Stimulated activated naive CD8-positive, alpha-beta T cell treated with anti-CD3 and anti-CD28 coated beads, Interleukin-15, Interleukin-2, amounts not matched to agents 100 U/mL and 50 U/mL, for 24 hours (primary cell): ENCODE data around the gene PJA2.

Experiments
- ATAC-seq: fragments of 150-1000 bp; cut with Tn5 transposase; one replicate; pipeline ENCODE4 v1.10.0; 2021
- DNase-seq: peaks from one replicate; pipeline ENCODE4 v3.0.0; 2021

PJA2 gene

DNA sequence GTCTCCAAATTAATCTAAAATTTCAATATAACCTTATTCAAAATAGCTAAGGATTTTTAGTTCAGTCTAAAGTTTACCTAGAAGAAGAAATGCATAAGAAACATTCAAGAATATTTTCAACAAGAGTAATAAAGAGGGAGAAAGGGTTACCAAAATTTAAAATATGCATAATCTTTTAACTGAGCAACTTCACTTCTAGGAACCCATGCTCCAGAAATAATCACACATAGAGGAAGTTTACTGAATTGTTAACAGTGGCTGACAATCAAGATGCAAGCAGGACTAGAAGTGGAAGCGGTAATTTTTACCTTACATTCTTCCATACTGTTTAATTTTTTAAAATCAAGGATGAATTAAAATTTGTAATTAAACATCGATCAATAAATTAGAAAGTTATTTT is 1.9 kb downstream of the PJA2 start:
- DNase-seq (no peak), ATAC-seq (no peak)

DNA sequence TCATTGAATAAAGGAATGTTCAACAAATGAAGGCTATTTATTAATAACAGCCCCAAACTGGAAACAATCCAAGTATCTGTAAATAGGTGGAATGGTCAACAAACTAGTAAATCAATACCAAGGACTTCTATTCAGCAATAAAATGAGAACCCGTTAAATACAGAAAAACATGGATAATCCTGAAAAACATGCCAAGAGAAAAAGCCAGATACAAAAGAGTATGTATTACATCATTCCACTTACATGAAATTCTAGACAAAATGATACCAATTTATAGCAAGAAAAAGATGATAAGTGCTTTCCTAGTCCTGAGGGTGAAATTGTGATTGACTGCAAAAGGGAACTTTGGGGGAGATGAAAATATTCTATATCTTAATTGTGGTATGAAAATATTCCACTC is 3.1 kb downstream of the PJA2 start:
- ATAC-seq: no peak
- DNase-seq: no peak

DNA sequence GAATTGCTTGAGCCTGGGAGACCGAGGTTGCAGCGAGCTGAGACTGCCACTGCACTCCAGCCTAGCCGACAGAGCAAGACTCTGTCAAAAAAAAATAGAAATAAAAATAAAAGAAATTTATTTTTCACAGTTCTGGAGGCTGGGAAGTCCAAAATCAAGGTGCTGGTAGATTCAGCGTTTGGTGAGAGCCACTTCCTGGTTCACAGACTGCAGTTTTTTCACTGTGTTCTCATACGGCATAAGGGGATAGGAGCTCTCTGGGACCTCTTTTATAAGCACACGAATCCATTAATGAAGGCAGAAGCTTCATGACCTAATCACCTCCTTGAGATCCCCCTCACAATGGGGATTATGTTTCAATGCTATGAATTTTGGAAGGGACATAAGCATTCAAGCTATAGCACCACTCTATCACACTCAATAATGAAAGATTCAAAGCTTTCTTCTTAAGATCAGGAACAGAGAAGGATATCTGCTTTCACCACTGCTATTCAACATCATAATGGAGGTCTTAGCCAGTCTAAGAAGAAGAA is 5.3 kb downstream of the PJA2 start:
- no peak for DNase-seq
- no peak for ATAC-seq

DNA sequence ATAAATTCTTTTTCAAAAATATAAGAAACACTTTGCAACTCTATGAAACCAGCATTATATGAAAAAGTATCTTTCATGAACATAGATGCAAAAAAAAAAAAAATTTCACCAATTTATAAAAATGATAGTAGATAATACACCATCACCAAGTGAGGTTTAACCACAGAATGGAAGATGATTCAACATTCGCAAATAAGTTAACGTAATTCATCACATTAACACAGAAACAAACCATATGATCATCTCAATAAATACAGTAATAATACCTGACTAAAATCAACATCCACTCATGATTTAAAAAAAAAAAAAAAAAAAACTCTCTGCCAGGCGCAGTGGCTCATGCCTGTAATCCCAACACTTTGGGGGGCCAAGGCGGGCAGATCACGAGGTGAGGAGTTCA is 6.3 kb downstream of the PJA2 start:
- DNase-seq (no peak), ATAC-seq (no peak)

DNA sequence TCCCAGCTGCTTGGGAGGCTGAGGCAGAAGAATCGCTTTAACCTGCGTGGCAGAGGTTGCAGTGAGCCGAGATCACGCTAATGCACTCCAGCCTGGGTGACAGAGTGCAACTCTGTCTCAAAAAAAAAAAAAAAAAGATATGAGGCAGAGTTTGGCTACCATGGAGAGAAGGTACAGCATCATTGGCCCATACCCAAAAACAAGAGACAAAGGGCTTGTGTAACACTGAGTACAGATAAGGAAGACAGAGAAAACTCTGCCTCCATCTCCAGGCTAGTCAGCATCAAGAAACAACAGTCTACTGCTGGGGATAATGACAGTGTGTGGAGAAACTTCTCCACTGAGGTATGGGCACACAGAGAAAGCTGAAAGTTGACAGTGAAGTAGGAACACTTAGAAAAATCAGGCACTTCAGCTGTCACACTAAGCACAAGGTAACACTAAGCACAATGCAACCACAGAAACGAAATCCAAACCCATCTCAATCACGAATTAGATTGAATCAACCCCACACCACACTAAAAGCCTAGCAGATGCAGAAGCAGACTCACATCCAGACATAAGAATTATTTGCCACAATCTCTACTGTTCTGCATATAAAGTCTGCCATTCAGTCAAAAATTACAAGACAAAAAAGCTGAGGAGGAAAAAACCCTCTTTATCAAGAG is 10.5 kb downstream of the PJA2 start:
- DNase-seq: no peak
- ATAC-seq: no peak

DNA sequence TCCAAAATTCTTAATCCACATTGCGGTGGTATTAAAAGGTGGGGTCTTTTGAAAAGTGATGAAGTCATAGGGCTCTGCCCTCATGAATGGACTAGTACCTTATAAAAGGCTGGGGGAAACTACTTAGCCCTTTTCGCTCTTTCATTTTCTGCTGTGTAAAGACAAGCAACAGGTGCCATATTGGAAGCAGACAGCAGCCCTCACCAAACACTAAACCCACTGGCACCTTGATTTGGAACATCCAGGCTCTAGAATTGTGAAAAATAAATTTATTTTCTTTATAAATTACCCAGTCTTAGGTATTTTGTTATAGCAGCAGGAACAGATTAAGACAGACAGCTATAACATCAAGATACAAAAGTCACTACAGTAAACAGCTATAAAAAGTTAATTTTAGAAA is 12.8 kb downstream of the PJA2 start:
- DNase-seq (no peak), ATAC-seq (no peak)

DNA sequence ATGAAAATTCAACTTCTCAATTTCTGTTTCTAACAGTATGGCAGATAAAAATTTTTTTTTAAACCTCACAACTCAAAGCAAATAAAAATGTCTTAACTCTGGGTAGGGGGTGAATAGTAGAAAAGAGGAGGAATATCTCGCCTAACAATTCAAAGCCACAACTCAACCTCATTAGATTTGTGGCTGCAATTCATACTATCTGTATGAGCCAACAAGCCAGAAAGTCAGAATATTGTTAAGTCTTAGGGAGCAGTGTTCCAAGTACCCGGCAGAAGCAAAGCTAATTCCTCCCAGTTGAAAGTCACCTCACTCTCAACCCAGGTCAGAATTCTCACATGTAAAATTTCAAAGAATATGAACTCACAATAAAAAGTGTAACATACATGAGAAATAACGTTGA is 15.0 kb downstream of the PJA2 start:
- DNase-seq (no peak), ATAC-seq (no peak)

DNA sequence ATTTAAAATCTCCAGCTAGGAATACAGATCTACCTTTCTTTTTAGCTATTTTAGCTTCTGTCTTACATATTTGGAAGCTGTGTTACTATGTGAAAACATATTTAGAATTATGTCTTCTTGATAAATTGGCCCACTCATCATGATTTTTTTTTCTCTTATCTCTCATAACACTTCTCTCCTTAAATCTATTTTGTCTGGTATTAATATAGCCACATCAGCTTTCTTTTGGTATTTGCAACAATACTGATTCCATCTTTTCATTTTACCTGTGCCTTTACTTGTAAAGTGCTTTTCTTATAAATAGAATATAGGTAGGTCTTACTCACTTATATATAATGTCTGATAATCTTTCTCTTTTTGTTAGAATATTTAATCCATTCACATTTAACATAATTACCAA is 19.6 kb downstream of the PJA2 start:
- ATAC-seq (no peak), DNase-seq (no peak)

DNA sequence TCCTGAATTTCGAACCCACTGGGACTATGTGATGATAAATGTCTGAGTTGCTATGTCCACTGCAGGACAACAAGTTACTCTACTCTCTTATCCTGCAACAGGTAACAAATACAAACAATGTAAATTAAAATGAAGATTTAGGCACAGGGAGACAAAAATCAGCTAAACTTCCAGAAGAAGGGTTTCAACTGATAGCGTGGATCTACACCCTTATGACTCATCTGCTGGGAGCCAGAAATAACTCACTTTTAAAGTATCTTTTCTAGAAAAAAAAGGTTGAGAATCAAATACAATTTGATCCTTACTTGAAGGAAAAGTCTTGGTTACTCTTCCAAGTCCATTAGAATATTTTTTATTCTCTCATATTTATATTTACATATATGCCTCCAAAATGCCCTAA is 21.4 kb downstream of the PJA2 start:
- ATAC-seq (no peak), DNase-seq (no peak)

DNA sequence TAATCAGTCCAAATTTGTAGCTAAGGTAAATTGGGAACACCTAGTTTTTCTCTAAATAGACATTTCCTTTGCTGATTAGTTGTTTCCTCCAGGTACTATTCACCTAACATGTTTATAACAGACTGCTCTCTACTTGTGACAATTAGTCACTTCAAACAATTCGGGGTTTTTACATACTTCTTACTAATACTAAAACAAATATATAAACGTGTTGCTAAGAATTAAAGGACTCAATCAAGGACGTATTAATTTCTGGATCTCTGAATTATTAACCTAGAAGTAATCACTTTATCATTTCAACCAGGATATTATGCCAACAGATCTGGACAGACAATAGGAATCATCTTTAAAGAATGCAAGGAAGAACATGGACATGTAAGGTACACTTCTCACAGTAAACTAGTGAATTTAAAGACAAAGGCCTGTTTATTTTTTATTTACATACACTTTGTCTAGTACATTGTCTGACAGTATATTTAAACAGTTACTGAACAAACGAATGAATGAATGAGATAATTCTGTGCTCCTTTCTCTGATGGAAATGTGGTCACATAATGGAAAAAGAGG is 22.3 kb downstream of the PJA2 start:
- ATAC-seq (no peak), DNase-seq (no peak)

DNA sequence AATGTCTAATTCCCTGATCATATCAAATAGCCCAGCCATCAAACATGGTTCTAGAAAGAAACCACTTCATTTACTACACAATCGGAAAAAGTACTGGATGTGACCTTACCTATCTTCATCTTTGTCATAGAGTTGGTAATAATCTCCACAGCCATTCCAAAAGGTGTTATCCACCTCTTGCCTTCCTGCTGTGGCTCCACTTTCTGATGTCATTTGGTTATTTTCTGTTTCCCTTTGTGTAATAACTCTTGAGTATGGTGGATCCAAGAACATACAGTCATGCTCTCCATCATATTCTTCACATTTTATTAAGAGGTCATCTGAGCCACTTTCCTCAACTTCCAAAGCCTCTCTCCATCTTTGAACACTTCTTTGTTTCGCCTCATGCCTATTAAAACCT is 31.7 kb downstream of the PJA2 start:
- DNase-seq (no peak), ATAC-seq (peak; percentile 52)

DNA sequence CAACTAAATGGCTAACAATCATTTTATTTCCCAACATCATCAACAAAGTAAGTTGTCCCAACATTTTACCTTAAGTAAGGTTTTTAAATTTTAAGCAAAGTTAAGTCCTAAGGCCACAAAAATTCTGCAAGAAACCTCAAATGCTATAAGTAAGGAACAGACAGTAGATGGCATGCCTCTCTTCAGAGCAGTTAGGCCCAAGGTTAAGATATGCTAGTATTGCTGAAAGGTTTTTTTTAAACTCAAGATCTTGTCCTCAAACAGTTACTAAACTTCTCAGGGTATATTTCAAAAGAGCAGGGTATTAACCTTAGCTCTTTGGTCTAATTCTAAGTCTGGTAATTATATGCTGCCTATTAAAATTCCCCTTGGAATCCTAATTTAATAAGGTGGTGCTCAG is 35.1 kb downstream of the PJA2 start:
- no peak for ATAC-seq
- DNase-seq: no peak

DNA sequence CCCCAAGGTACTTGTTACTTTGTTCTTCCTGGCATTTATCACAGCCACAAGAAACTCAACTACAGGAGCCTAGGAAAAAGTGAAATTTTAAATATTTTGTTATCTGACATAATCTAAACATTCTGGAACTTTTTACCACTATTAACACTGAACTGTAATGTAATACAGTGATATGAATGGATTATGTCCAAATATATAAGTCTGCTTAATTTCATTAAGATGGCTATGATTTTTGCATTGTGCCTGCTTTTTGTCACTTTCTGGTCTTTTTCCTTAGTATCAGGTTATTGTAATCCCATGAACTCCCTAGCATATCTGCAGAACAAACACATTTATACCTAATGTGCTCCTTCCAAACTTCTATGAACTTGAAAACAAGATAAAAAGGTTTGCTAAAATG is 35.8 kb downstream of the PJA2 start:
- ATAC-seq (no peak), DNase-seq (no peak)

DNA sequence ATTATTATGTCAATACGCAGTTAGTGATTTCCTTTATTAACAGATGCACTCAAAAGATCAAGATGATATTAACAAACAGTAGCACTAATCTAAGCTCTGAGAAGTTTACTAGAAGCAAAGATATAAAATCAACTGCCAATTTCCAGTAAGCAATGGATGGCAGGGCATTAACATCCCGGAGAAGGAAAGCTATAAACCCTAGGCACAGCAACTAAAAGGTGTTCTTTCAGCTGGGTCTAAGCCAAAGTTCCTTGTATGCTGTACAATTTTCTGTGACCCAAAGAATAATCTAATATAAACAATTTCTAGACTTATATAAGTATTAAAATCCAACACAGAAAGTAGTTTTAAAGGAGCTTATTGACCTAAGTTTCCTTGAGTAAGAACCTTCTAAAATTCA is 39.4 kb downstream of the PJA2 start:
- no peak for DNase-seq
- no peak for ATAC-seq

DNA sequence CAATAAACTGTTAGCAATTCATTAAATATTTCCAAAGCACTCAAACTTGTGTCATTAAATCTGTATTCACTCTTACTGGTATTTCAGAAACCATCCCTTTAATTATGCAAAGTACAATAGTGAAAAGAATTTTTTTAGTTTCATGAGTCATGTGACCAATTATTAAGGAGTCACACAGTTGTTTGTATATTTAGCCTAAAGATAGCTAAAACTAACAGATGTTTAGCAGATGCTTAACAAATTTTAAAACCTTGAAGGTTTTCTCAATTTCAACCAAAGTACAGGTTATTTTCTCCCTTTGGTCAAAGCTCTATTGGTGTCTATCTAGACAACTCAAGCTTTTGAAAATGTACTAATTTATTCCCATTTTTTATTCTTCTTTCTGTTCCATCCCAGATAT is 44.1 kb downstream of the PJA2 start:
- ATAC-seq (no peak), DNase-seq (no peak)

DNA sequence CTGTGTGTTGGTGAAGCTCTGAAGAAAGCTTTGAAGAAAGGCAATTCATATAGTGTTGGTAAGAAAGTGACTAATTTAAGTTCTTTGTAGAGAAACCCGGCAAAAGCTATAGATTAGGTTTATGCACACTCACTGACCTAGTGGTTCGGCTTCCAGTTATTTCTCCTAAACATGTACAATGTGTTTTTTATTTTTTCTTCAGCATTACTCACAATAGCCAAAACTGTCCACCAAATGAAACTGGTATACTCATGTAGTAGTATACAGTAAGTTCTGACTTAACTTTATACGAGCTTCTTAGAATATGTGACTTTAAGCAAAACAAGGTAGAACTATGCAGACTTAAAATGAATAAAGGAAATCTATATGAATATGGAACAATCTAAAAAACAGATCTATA is 44.8 kb downstream of the PJA2 start:
- ATAC-seq (no peak), DNase-seq (no peak)

DNA sequence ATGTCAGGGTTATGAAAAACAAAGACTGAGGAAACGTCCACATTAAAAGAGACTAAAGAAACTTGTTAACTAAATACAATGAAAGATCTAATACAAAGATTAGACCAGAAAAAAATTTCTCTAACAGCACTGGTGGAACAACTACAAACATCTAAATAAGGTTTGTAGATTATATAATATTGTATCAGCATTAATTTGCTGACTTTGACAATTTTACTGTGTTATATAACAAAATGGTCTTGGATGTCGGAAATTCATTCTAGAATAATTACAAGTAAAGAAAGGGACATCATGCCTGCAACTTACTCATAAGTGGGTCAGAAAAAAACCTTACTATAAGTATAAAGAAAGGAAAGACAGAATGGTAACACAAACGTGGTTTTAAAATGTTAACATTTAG is 50.1 kb downstream of the PJA2 start:
- no peak for DNase-seq
- no peak for ATAC-seq

DNA sequence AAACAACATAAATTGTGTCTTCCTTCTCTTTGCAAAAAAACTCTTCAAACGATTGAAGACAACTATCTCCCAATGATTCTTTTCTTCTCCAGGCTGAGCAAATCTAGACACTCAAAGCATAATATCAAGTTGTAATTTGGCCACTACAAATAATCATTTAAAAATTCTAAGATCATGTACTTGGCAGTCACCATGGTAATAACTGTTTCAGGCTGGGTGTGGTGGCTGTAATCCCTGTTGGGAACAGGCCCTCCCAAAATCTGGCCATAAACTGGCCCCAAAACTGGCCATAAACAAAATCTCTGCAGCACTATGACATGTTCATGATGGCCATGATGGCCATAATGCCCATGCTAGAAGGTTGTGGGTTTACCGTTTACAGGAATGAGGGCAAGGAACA is 52.0 kb downstream of the PJA2 start:
- no peak for DNase-seq
- ATAC-seq: no peak

DNA sequence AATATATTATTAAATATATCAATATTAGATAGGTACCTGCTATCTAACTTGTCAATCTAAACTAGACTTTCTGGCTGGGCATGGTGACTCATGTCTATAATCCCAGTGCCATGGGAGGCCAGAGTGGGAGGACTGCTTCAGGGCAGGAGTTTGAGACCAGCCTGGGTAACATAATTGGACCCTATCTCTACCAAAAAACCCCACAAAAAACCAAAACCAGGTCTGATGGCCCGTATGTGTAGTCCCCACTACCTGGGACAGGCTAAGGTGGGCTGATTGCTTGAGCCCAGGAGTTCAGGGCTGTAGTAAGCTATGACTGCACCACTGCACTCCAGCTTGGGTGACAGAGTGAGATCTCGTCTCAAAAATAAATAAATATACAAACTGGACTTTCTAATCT is 55.0 kb downstream of the PJA2 start:
- DNase-seq (no peak), ATAC-seq (peak; percentile 32)

DNA sequence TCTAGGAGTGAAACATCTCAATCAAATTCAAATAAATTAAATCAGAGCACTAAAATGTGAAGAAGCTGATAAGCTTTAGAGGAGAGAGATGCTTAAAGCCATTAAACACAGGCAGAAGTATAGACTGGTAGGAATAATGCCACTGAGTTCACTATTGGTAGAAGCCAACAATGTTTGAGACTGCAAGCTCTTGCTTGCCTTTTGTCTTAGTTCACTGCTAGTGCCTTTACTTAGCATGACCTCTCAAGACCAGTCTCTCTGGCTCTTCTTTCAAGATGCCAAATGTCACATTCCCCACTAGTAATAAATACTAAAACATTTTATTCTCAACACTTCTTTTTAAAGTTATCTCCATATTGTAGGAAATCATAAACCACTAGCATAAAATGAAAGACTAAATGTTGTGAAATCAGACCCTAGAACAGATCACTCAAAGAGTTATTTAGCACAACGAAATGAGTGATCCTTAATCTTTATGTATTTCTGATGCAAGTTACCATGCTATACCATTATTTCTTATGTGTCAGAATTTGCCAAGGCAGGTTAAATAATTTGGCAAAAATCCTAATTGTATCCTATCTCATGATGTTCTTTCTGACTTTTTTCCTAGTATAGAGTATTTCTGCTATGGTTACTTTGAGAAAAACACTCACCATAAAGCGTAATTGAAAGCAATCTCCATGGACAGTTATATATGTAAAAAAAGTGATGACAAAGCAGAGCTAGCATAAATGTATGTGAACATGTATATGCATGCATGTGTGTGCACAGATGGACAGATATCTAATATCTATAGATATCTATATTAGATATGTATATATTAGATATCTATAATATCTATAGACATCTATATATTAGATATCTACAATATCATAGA is 57.5 kb downstream of the PJA2 start:
- ATAC-seq (no peak), DNase-seq (no peak)

DNA sequence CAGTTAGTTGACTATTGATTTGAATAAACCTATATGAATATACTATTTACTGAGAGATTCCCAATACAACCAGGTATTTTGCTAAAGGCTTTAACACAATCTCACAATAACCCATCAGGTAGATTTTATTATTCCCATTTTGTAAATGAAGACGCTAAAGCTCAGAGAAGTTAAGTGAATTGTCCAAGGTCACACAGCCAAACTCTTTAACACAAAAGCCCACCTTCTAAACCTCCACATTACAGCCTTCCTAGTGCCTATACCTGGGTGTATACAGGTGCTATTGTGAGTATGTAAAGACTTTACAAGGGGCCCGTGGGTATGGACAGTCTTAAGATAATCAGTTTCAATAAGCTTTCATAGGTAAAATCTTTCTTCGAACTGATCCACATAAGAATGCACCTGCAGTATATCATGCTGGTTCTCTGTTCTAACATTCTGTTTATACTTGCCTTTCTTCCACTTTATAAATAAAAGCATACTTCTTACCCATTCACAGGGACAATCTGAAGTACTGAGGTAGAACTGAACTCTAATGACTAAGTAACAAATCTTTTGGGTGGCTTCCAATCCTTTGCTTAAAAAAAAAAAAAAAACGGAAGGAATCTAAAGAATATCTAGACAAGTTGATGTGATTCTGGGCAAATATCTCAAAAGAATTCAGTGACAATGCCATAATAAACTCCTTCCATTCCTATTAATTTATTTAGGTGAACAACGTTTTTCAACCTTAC is 59.1 kb downstream of the PJA2 start:
- no peak for ATAC-seq
- no peak for DNase-seq

DNA sequence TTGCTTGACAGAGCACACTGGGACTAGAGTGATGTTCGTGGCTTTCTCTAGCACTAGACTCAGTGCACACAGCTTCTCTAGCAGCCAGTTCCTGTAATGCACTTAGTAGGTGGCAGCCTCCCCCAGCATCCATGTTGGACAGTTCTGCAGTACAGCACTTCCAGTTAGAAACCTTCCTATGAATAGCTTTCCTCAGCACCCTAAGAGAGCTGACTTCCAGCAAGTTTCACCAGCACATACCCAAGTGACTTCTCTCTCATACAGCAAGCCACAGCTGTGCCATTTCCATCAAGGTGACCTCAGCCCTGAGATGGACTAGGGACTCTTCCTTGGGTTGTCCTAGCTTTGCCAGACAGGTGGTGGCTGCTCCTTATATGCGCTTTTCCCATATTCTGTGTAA is 60.4 kb downstream of the PJA2 start:
- no peak for DNase-seq
- no peak for ATAC-seq
